H9 (cell line): Measurements from ENCODE around the gene FAM193B. TPM values are rescaled to one million over a fixed set of nuclear protein-coding genes. Genes with fewer than 3 reads are reported as not detected.

Source experiments
- DNase-seq: peaks from one replicate; pipeline ENCODE4 v3.0.0-alpha.2; 2017
- H2AFZ ChIP-seq: one replicate; pipeline ENCODE4 v1.6.1; 2013; ENCODE audit warnings: mild to moderate bottlenecking, low read length, control low read depth, moderate library complexity
- H2AK5ac ChIP-seq: 2 replicates; pipeline ENCODE4 v1.6.1; 2013; ENCODE audit warnings: low read length, control low read depth, mixed read lengths; ENCODE audit not compliant: insufficient read length
- H2BK120ac ChIP-seq: one replicate; pipeline ENCODE4 v1.6.1; 2013; ENCODE audit warnings: low read depth, mild to moderate bottlenecking, low read length, control low read depth, inconsistent platforms; ENCODE audit not compliant: poor library complexity, severe bottlenecking
- H2BK12ac ChIP-seq: 2 replicates; pipeline ENCODE4 v1.6.1; 2013; ENCODE audit warnings: low read length, control low read depth, mixed read lengths, low read depth; ENCODE audit not compliant: insufficient read length
- H2BK15ac ChIP-seq: 2 replicates; pipeline ENCODE4 v1.6.1; 2013; ENCODE audit warnings: low read depth, low read length, control low read depth
- H2BK20ac ChIP-seq: one replicate; pipeline ENCODE4 v1.6.1; 2013; ENCODE audit warnings: low read depth, mild to moderate bottlenecking, low read length, control low read depth, inconsistent platforms; ENCODE audit not compliant: poor library complexity, severe bottlenecking
- H2BK5ac ChIP-seq: 2 replicates; pipeline ENCODE4 v1.6.1; 2013; ENCODE audit warnings: low read length, control low read depth, mixed read lengths; ENCODE audit not compliant: insufficient read length
- H3K14ac ChIP-seq: 2 replicates; pipeline ENCODE4 v1.6.1; 2013; ENCODE audit warnings: low read length, control low read depth; ENCODE audit not compliant: insufficient read depth
- H3K18ac ChIP-seq: 2 replicates; pipeline ENCODE4 v1.6.1; 2013; ENCODE audit warnings: low read depth, mild to moderate bottlenecking, mixed read lengths, low read length, control low read depth; ENCODE audit not compliant: insufficient read length
- H3K23ac ChIP-seq: 2 replicates; pipeline ENCODE4 v1.6.1; 2013; ENCODE audit warnings: low read length, control low read depth, mixed read lengths, low read depth; ENCODE audit not compliant: insufficient read length
- H3K23me2 ChIP-seq: 2 replicates; pipeline ENCODE4 v1.6.1; 2013; ENCODE audit warnings: low read depth, mild to moderate bottlenecking, mixed read lengths, low read length, control low read depth; ENCODE audit not compliant: insufficient read length, poor library complexity, severe bottlenecking
- H3K27ac ChIP-seq: 2 replicates; pipeline ENCODE4 v1.5.1; 2013; ENCODE audit warnings: low read length, control low read depth, mixed read lengths, low read depth; ENCODE audit not compliant: insufficient read length
- H3K27me3 ChIP-seq: 2 replicates; pipeline ENCODE4 v1.6.1; 2013; ENCODE audit warnings: low read length, control low read depth, inconsistent platforms; ENCODE audit not compliant: insufficient read depth
- H3K4ac ChIP-seq: 2 replicates; pipeline ENCODE4 v1.6.1; 2013; ENCODE audit warnings: low read depth, mild to moderate bottlenecking, control low read depth, inconsistent platforms, low read length, moderate library complexity
- H3K4me1 ChIP-seq: 2 replicates; pipeline ENCODE4 v1.6.1; 2013; ENCODE audit warnings: low read length, control low read depth, inconsistent platforms; ENCODE audit not compliant: insufficient read depth
- H3K4me2 ChIP-seq: 2 replicates; pipeline ENCODE4 v1.6.1; 2013; ENCODE audit warnings: low read length, control low read depth, mixed read lengths; ENCODE audit not compliant: insufficient read length, insufficient read depth
- H3K56ac ChIP-seq: 2 replicates; pipeline ENCODE4 v1.6.1; 2013; ENCODE audit warnings: low read depth, mild to moderate bottlenecking, mixed read lengths, low read length, control low read depth; ENCODE audit not compliant: insufficient read length
- H3K79me1 ChIP-seq: 2 replicates; pipeline ENCODE4 v1.6.1; 2013; ENCODE audit warnings: low read depth, mild to moderate bottlenecking, moderate library complexity, low read length, control low read depth, inconsistent platforms; ENCODE audit not compliant: insufficient read depth, poor library complexity, severe bottlenecking
- H3K79me2 ChIP-seq: 2 replicates; pipeline ENCODE4 v1.6.1; 2013; ENCODE audit warnings: low read length, control low read depth, inconsistent platforms; ENCODE audit not compliant: insufficient read depth
- H3K9ac ChIP-seq: 2 replicates; pipeline ENCODE4 v1.6.1; 2013; ENCODE audit warnings: low read length, control low read depth, mixed read lengths; ENCODE audit not compliant: insufficient read length; ENCODE audit errors: extremely low read depth
- H3K9me3 ChIP-seq: one replicate; pipeline ENCODE4 v1.6.1; 2013; ENCODE audit warnings: low read depth, low read length, inconsistent platforms; ENCODE audit not compliant: control insufficient read depth
- H3T11ph ChIP-seq: one replicate; pipeline ENCODE4 v1.6.1; 2013; ENCODE audit warnings: mild to moderate bottlenecking, low read length, control low read depth, inconsistent platforms
- H4K20me1 ChIP-seq: one replicate; pipeline ENCODE4 v1.6.1; 2013; ENCODE audit not compliant: control insufficient read depth, insufficient read length, insufficient read depth
- H4K5ac ChIP-seq: 2 replicates; pipeline ENCODE4 v1.6.1; 2013; ENCODE audit warnings: low read depth, mild to moderate bottlenecking, mixed read lengths, low read length, control low read depth; ENCODE audit not compliant: insufficient read length
- H4K8ac ChIP-seq: replicated peaks from 2 replicates; pipeline ENCODE4 v1.6.1; 2013; ENCODE audit warnings: low read length, control low read depth, mixed read lengths, low read depth; ENCODE audit not compliant: insufficient read length
- H4K91ac ChIP-seq: 2 replicates; pipeline ENCODE4 v1.6.1; 2013; ENCODE audit warnings: low read depth, mild to moderate bottlenecking, moderate library complexity, mixed read lengths, low read length, control low read depth; ENCODE audit not compliant: insufficient read length
- H3K27ac Mint-ChIP-seq, 3 experiments: 2 replicates in 2 of 3; 3 replicates in 1 of 3; pipeline ENCODE4 v1.8.0; 2020 to 2021; ENCODE audit warnings: mixed read lengths in 3 of 3, mild to moderate bottlenecking in 1 of 3, moderate library complexity in 1 of 3
- H3K27me3 Mint-ChIP-seq: 2 replicates; pipeline ENCODE4 v1.8.0; 2021; ENCODE audit warnings: low read depth, mild to moderate bottlenecking, moderate library complexity, mixed read lengths
- H3K36me3 Mint-ChIP-seq, 3 experiments: 2 replicates in 2 of 3; 3 replicates in 1 of 3; pipeline ENCODE4 v1.8.0; 2020 to 2021; ENCODE audit warnings: low read depth in 3 of 3, mixed read lengths in 3 of 3; ENCODE audit not compliant: insufficient read depth in 1 of 3
- H3K4me1 Mint-ChIP-seq, 2 experiments: 2 replicates each; pipeline ENCODE4 v1.8.0; 2020; ENCODE audit warnings: mixed read lengths in 2 of 2
- H3K4me3 Mint-ChIP-seq, 2 experiments: 2 replicates in 1 of 2; 3 replicates in 1 of 2; pipeline ENCODE4 v1.8.0; 2020 to 2021; ENCODE audit warnings: mild to moderate bottlenecking in 2 of 2, mixed read lengths in 2 of 2, moderate library complexity in 1 of 2
- H3K9me3 Mint-ChIP-seq, 2 experiments: 2 replicates in 1 of 2; 3 replicates in 1 of 2; pipeline ENCODE4 v1.8.0; 2020; ENCODE audit warnings: mild to moderate bottlenecking in 2 of 2, mixed read lengths in 2 of 2, moderate library complexity in 1 of 2
- WGBS: extraction: QIAGEN DNeasy Blood & Tissue Kit; methylation state at CpG from one replicate; pipeline ENCODE4 v1.1.7; 2013; ENCODE audit warnings: missing lambda C conversion rate, low lambda C conversion rate, mixed read lengths; ENCODE audit not compliant: insufficient read length; ENCODE audit errors: extremely low coverage; 5-methylcytosine and 5-hydroxymethylcytosine counted together
- total RNA-seq: library from RNA; stranded (reverse); gene quantifications from 2 replicates; pipeline ENCODE4 v1.2.1, GENCODE V29; 2021
- TF ChIP-seq, protein P1 (sequence below): fragments of 200-600 bp; sonication (generic); conservative IDR thresholded peaks from 3 replicates; pipeline ENCODE4 v1.8.0; 2021; ENCODE audit warnings: antibody characterized with exemption, mild to moderate bottlenecking

The FAM193B gene
- total RNA-seq, 1 experiment from 2014 or later = 71.5 TPM

DNA sequence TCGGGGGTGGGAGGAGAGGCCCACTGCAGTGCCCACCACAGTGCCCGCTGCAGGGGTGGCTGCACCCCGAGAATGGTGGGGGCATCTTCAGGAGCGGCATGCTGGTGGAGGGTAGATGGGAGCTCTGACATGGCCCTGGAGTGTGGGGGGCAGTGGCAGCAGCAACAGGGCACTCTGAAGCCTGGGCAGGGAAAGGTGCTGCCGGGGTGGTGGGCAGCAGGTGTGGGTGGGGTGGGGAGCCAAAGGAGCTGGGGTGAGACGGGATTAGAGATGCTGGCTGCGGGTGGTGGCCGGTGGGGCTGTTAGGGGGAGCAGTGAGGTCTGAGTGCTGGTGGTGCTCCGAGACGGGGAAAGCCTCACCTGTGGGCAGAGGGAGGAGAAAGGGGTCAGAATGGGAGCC, 18.0 kb downstream of the FAM193B start:
- Histone ChIP-seq H2BK120ac (no peak overlapping the region), H3K4me2 (no peak overlapping the region), H2BK15ac (no peak overlapping the region), H3K79me2 (0 out of 2 replicates have a peak, but pooled peaks cover 2% of the 10 kb centered on the region), H3K18ac (no peak overlapping the region), H3K9me3 (no peaks in the 10 kb centered on the region), H3K79me1 (peaks cover 3% of the 10 kb centered on the region), H4K5ac (no peak overlapping the region), H4K20me1 (no peaks in the 10 kb centered on the region), H3T11ph (no peak overlapping the region), H3K4ac (no peak overlapping the region), H3K9ac (no peak overlapping the region), H4K91ac (no peak overlapping the region), H2BK5ac (no peak overlapping the region), H3K27ac (no peak overlapping the region), H3K23ac (no peak overlapping the region), H2BK12ac (no peak overlapping the region), H3K27me3 (no peaks in the 10 kb centered on the region), H2AK5ac (no peak overlapping the region), H3K56ac (no peak overlapping the region), H3K14ac (no peak overlapping the region), H4K8ac (no peak overlapping the region), H3K23me2 (no peaks in the 10 kb centered on the region), H2BK20ac (no peak overlapping the region), H2AFZ (no peak overlapping the region), H3K4me1 (no peaks in the 10 kb centered on the region)
- H3K36me3 Mint-ChIP-seq = peaks cover 21 to 58% (median 56%) of the 10 kb centered on the region in 3 experiments; a peak in 6 of 7 replicates
- no peak overlapping the region for H3K4me3 Mint-ChIP-seq
- TF ChIP-seq, protein P1, sequence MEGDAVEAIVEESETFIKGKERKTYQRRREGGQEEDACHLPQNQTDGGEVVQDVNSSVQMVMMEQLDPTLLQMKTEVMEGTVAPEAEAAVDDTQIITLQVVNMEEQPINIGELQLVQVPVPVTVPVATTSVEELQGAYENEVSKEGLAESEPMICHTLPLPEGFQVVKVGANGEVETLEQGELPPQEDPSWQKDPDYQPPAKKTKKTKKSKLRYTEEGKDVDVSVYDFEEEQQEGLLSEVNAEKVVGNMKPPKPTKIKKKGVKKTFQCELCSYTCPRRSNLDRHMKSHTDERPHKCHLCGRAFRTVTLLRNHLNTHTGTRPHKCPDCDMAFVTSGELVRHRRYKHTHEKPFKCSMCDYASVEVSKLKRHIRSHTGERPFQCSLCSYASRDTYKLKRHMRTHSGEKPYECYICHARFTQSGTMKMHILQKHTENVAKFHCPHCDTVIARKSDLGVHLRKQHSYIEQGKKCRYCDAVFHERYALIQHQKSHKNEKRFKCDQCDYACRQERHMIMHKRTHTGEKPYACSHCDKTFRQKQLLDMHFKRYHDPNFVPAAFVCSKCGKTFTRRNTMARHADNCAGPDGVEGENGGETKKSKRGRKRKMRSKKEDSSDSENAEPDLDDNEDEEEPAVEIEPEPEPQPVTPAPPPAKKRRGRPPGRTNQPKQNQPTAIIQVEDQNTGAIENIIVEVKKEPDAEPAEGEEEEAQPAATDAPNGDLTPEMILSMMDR = no peak
- no peaks in the 10 kb centered on the region for H3K9me3 Mint-ChIP-seq
- no peaks in the 10 kb centered on the region for H3K27me3 Mint-ChIP-seq
- H3K4me1 Mint-ChIP-seq = no peaks in the 10 kb centered on the region
- no CpG with 5 or more reads among the region's 10 CpGs for WGBS
- H3K27ac Mint-ChIP-seq = no peak overlapping the region
- no peak for DNase-seq
